Endothelial cell of umbilical vein (primary cell): ENCODE results near the gene SPAG16.

Source experiments
- CTCF ChIP-seq, 2 donors: IDR thresholded peaks; 1 replicate in 1 of 2; 2 replicates in 1 of 2; pipeline ENCODE4 v1.5.1; 2011; ENCODE audit warnings: low read length in 2 of 2, mild to moderate bottlenecking in 2 of 2, moderate library complexity in 2 of 2, control low read depth in 1 of 2, inconsistent platforms in 1 of 2, low read depth in 1 of 2; ENCODE audit not compliant: insufficient read depth in 1 of 2; ENCODE audit errors: extremely low read depth in 1 of 2
- FOS ChIP-seq: IDR thresholded peaks from 2 replicates; pipeline ENCODE4 v1.6.1; 2011; ENCODE audit warnings: mild to moderate bottlenecking, low read length, moderate library complexity, borderline replicate concordance; ENCODE audit not compliant: insufficient read depth
- GATA2 ChIP-seq: IDR thresholded peaks from 2 replicates; pipeline ENCODE4 v1.7.0; 2011; ENCODE audit warnings: low read depth, mild to moderate bottlenecking, moderate library complexity, mixed read lengths, low read length; ENCODE audit not compliant: insufficient read length, insufficient read depth
- JUN ChIP-seq: IDR thresholded peaks from 2 replicates; pipeline ENCODE4 v1.6.1; 2011; ENCODE audit warnings: borderline replicate concordance, low read depth; ENCODE audit not compliant: insufficient read length, insufficient read depth
- MAX ChIP-seq: IDR thresholded peaks from 2 replicates; pipeline ENCODE4 v1.6.1; 2011; ENCODE audit not compliant: insufficient read depth, insufficient read length
- POLR2A ChIP-seq: IDR thresholded peaks from 2 replicates; pipeline ENCODE4 v1.6.1; 2012; ENCODE audit warnings: low read depth, mild to moderate bottlenecking, control low read depth, low read length
- POLR2AphosphoS5 ChIP-seq: IDR thresholded peaks from 2 replicates; pipeline ENCODE4 v1.6.1; 2012; ENCODE audit warnings: low read depth, mild to moderate bottlenecking, control low read depth, low read length, moderate library complexity; ENCODE audit not compliant: insufficient read depth

- TF ChIP-seq MAX (no peak), POLR2A (no peak), CTCF (IDR thresholded peaks at IDR 0.05; ENCODE audit: extremely low read depth in 1 of 2, insufficient read depth in 1 of 2, low read depth in 1 of 2, low read length in 2 of 2) (no peak), FOS (no peak), POLR2AphosphoS5 (no peak), GATA2 (no peak), JUN (no peak)
These were observed 69.2 kb downstream of the SPAG16 start for GRCh38 chr2:213353419-213353818.
